ENCODE data around the gene MAP2K5.

Gene MAP2K5

GRCh38 chr15:67806536-67806935 is 264.0 kb downstream of the MAP2K5 start:
- TF ChIP-seq CTCF (IDR thresholded peaks at IDR 0.05; ENCODE audit: low read depth, low read length): no peak
- H3K4me3 ChIP-seq (replicated peaks in 1 of 2; ENCODE audit: low read depth in 2 of 2, low read length in 2 of 2): no peak overlapping the region
- DNase-seq (ENCODE audit: low read depth in 2 of 2): no peak

GRCh38 chr15:67807141-67807540 is 264.6 kb downstream of the MAP2K5 start:
- TF ChIP-seq CTCF (IDR thresholded peaks at IDR 0.05; ENCODE audit: low read depth, low read length): no peak
- DNase-seq (ENCODE audit: low read depth in 2 of 2): no peak
- H3K4me3 ChIP-seq (replicated peaks in 1 of 2; ENCODE audit: low read depth in 2 of 2, low read length in 2 of 2): no peak overlapping the region

- no peak overlapping the region for H3K4me3 ChIP-seq (replicated peaks in 1 of 2; ENCODE audit: low read depth in 2 of 2, low read length in 2 of 2)
- no peak for DNase-seq (ENCODE audit: low read depth in 2 of 2)
- no peak for TF ChIP-seq CTCF (IDR thresholded peaks at IDR 0.05; ENCODE audit: low read depth, low read length)
Measured at GRCh38 chr15:67807836-67808235, 265.3 kb downstream of the MAP2K5 start.

GRCh38 chr15:67808821-67809220 is 266.3 kb downstream of the MAP2K5 start:
- no peak for TF ChIP-seq CTCF (IDR thresholded peaks at IDR 0.05; ENCODE audit: low read depth, low read length)
- DNase-seq (ENCODE audit: low read depth in 2 of 2): no peak
- H3K4me3 ChIP-seq (replicated peaks in 1 of 2; ENCODE audit: low read depth in 2 of 2, low read length in 2 of 2): no peak overlapping the region

- no peak for TF ChIP-seq CTCF (IDR thresholded peaks at IDR 0.05; ENCODE audit: low read depth, low read length)
- H3K4me3 ChIP-seq (replicated peaks in 1 of 2; ENCODE audit: low read depth in 2 of 2, low read length in 2 of 2): no peak overlapping the region
- DNase-seq (ENCODE audit: low read depth in 2 of 2): no peak
Measured at GRCh38 chr15:67809441-67809840, 266.9 kb downstream of the MAP2K5 start.

- no peak for DNase-seq (ENCODE audit: low read depth in 2 of 2)
- TF ChIP-seq CTCF (IDR thresholded peaks at IDR 0.05; ENCODE audit: low read depth, low read length): no peak
Measured at GRCh38 chr15:67809866-67810265, 267.4 kb downstream of the MAP2K5 start.

GRCh38 chr15:67812241-67812644 is 269.7 kb downstream of the MAP2K5 start:
- H3K4me3 ChIP-seq (replicated peaks in 1 of 2; ENCODE audit: low read depth in 2 of 2, low read length in 2 of 2): no peak overlapping the region
- no peak for DNase-seq (ENCODE audit: low read depth in 2 of 2)
- TF ChIP-seq CTCF (IDR thresholded peaks at IDR 0.05; ENCODE audit: low read depth, low read length): no peak

More at GRCh38 chr15:67809866-67810265, 267.4 kb downstream of the MAP2K5 start:
- no peak overlapping the region for H3K4me3 ChIP-seq (replicated peaks in 1 of 2; ENCODE audit: low read depth in 2 of 2, low read length in 2 of 2)

Data from cardiac fibroblast (primary cell).